Ovary (tissue), 9 donors: ENCODE data around the gene P2RY8. TPM values are rescaled to one million over a fixed set of nuclear protein-coding genes. Genes with fewer than 3 reads are reported as not detected.
"Not testable (repeated sequence)": the region's sequence is repeated elsewhere in the genome, so short reads cannot be mapped to it uniquely, and the experiment has no call there.

Experiments used
- DNase-seq, 5 donors: peaks; one replicate each; pipeline ENCODE4 v3.0.0-alpha.2; 2019 to 2020
- H3K27ac ChIP-seq, 2 donors: fragments of 200-600 bp; one replicate each; pipeline versions ENCODE4 v1.5.1 to v1.8.0; 2019 to 2022
- H3K27me3 ChIP-seq: fragments of 200-600 bp; one replicate; pipeline ENCODE4 v1.8.0; 2022
- H3K36me3 ChIP-seq: fragments of 200-600 bp; sonication (generic); one replicate; pipeline ENCODE4 v1.5.1; 2019
- H3K4me1 ChIP-seq: one replicate; pipeline ENCODE4 v1.8.1; 2013; ENCODE audit warnings: mild to moderate bottlenecking, moderate library complexity; ENCODE audit not compliant: insufficient read depth
- H3K4me3 ChIP-seq: fragments of 200-600 bp; sonication (generic); one replicate; pipeline ENCODE4 v1.5.1; 2017
- H3K9me3 ChIP-seq, 2 donors: fragments of 200-600 bp in 1 of 2; sonication (generic) in 1 of 2; one replicate each; pipeline versions ENCODE4 v1.5.1 to v1.8.1; 2013 to 2019; ENCODE audit warnings: mild to moderate bottlenecking in 1 of 2, moderate library complexity in 1 of 2
- EP300 ChIP-seq: sonication (generic); formaldehyde crosslinking; IDR thresholded peaks from one replicate; pipeline ENCODE4 v1.6.1; 2017; ENCODE audit warnings: antibody characterized with exemption
- POLR2A ChIP-seq: fragments of 450-650 bp; IDR thresholded peaks from one replicate; pipeline ENCODE4 v1.6.1; 2017; ENCODE audit warnings: antibody characterized with exemption, mild to moderate bottlenecking, moderate library complexity
- WGBS, 3 donors: extraction: QIAGEN DNeasy Blood & Tissue Kit in 1 of 3; methylation state at CpG; one replicate each; pipeline versions ENCODE4 v1.1.5 to v1.1.7; 2013 to 2017; 5-methylcytosine and 5-hydroxymethylcytosine counted together
- intact Hi-C, 4 donors: fragments of 100-400 bp; cut with DNase I; formaldehyde crosslinking; loops; one replicate each; pipeline versions ENCODE4 v1.11.0 to v1.15.1; 2022 to 2023
- polyA plus RNA-seq, 2 donors: library from polyadenylated mRNA; stranded (reverse); fragments of 200-250 nt in 1 of 2; fragments of 350-450 nt in 1 of 2; fragmentation: Illumina TruSeq in 1 of 2; extraction: RNeasy Lipid Tissue Mini Kit (QIAGEN cat#74804) in 1 of 2; gene quantifications; one replicate each; pipeline ENCODE4 v1.2.3, GENCODE V29; 2013 to 2014
- total RNA-seq, 7 donors: library from RNA; depleted of rRNA in 2 of 7; stranded (reverse); fragments of >200 nt in 2 of 7; fragmentation: NEBNext Ultra II Directional in 3 of 7; extraction: Animal tissue kit (Norgen Biotek cat#: 25700) in 3 of 7; gene quantifications; one replicate each; pipeline versions ENCODE4 v1.1.0 to v1.2.4, GENCODE V29; 2016 to 2023
- TF ChIP-seq, protein P1 (sequence below), 3 donors: fragments of 450-650 bp in 2 of 3; fragments of 200-600 bp in 1 of 3; IDR thresholded peaks; one replicate each; pipeline versions ENCODE4 v1.5.1 to v1.8.0; 2016 to 2022; ENCODE audit warnings: antibody characterized with exemption in 3 of 3, mild to moderate bottlenecking in 1 of 3
- donor health status: DM: no; HTN: no; CAD: no; lungs with moderate emphysema.
- donor health status: DM: no; HTN: no; CAD: no.
- donor health status: Bipolar disorder and iron deficiency.
- donor health status: DM: yes; HTN: yes; CAD: no.
- donor health status: DM: no; HTN: no; CAD: no.
- donor health status: DM: yes; HTN: yes; CAD: no.

P2RY8 gene
- total and polyA plus RNA-seq, 9 donors = 0.48 to 1.4 (median 0.99) TPM

DNA sequence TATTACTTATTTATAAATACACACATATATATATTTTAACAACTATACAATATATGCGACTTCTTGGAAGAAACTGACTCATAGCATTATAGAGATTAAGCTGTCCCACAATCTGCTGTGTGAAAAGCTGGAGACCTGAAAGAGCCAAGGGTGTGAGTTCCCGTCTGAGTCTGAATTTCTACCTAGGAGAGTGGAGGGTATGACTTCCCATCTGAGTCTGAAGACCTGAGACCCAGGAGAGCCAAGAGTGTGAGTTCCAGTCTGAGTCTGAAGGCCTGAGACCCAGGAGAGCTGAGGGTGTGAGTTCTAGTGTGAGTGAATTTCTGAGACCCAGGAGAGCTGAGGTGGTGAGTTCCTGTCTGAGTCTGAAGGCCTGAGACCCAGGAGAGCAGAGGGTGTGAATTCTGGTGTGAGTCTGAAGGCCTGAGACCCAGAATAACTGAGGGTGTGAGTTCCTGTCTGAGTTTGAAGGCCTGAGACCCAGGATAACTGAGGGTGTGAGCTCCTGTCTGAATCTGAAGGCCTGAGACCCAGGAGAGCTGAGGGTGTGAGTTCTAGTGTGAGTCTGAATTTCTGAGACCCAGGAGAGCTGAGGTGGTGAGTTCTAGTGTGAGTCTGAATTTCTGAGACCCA is 8.9 kb upstream of the P2RY8 start:
- intact Hi-C loops = no loop called here

DNA sequence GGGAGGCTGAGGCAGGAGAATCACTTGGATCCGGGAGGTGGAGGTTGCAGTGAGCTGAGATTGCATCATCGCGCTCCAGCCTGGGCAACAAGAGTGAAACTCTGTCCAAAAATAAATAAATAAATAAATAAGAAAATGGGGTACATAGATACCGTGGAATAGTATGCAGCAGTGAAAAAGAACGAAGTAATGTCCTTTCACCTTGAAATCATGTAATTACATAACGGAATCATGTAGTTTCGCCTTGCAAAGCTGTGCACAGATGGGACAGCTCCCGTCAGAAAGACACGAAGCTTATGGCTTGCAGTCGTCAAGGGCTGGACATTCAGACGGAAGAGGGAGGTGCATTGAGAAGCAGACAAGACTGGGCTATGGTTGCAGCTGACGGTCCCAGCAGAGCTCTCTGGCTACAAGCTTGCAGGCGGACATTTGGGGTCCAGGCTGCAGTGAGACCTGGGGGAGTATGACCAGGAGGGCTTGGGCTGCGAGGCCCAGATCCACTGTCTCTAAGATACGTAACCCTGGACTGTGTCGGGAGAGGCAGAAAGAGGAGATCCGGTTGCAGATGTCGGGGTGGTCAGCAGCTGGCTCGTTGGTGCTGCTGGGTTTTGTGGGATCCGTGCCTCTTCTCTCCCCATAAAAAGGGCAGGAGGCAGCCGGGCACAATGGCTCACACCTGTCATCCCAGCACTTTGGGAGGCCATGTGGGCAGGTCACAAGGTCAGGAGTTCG is 6.2 kb upstream of the P2RY8 start:
- TF ChIP-seq POLR2A (no peak), EP300 (no peak)
- TF ChIP-seq, protein P1, sequence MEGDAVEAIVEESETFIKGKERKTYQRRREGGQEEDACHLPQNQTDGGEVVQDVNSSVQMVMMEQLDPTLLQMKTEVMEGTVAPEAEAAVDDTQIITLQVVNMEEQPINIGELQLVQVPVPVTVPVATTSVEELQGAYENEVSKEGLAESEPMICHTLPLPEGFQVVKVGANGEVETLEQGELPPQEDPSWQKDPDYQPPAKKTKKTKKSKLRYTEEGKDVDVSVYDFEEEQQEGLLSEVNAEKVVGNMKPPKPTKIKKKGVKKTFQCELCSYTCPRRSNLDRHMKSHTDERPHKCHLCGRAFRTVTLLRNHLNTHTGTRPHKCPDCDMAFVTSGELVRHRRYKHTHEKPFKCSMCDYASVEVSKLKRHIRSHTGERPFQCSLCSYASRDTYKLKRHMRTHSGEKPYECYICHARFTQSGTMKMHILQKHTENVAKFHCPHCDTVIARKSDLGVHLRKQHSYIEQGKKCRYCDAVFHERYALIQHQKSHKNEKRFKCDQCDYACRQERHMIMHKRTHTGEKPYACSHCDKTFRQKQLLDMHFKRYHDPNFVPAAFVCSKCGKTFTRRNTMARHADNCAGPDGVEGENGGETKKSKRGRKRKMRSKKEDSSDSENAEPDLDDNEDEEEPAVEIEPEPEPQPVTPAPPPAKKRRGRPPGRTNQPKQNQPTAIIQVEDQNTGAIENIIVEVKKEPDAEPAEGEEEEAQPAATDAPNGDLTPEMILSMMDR (IDR thresholded peaks at IDR 0.05) = no peak
- Histone ChIP-seq H3K27ac (no peak overlapping the region), H3K36me3 (no peaks in the 10 kb centered on the region), H3K4me1 (no peaks in the 10 kb centered on the region), H3K27me3 (no peaks in the 10 kb centered on the region), H3K4me3 (no peak overlapping the region), H3K9me3 (no peaks in the 10 kb centered on the region)
- intact Hi-C loops = no loop called here
- DNase-seq = no peak
- 86 to 90% (median 87%) methylated on average over 22 of the region's 22 CpGs for WGBS, 3 donors

More for the DNA sequence above, 8.9 kb upstream of the P2RY8 start:
- no peaks in the 10 kb centered on the region for H3K36me3 ChIP-seq
- no peaks in the 10 kb centered on the region for H3K9me3 ChIP-seq
- no peak for TF ChIP-seq EP300
- TF ChIP-seq POLR2A = no peak
- TF ChIP-seq, protein P1 (IDR thresholded peaks at IDR 0.05) = no peak
- DNase-seq = no peak
- no peaks in the 10 kb centered on the region for H3K4me1 ChIP-seq
- H3K4me3 ChIP-seq = no peak overlapping the region
- H3K27ac ChIP-seq = no peak overlapping the region
- 83 to 87% (median 86%) methylated on average over 2 of the region's 2 CpGs for WGBS, 3 donors
- H3K27me3 ChIP-seq = no peaks in the 10 kb centered on the region

GRCh38 chrX:1539146-1539545 is 2.2 kb upstream of the P2RY8 start:
- DNase-seq, H3K9me3 ChIP-seq, H3K4me1 ChIP-seq, H3K36me3 ChIP-seq, H3K27me3 ChIP-seq, H3K4me3 ChIP-seq, intact Hi-C loops, H3K27ac ChIP-seq: not testable (repeated sequence)
- WGBS, 3 donors = 93 to 94% (median 94%) methylated on average over 14 of the region's 14 CpGs

- H3K27me3 ChIP-seq, intact Hi-C loops, H3K4me1 ChIP-seq, H3K27ac ChIP-seq, H3K4me3 ChIP-seq, DNase-seq, H3K36me3 ChIP-seq, H3K9me3 ChIP-seq: not testable (repeated sequence)
- 61 to 69% (median 65%) methylated on average over 7 of the region's 7 CpGs for WGBS, 3 donors
These were observed 718 bp upstream of the P2RY8 start for GRCh38 chrX:1537716-1538090.

GRCh38 chrX:1536712-1537030 is 314 bp downstream of the P2RY8 start:
- DNase-seq = peak in 1 of 5 donors; percentile 28
- intact Hi-C loops = no loop called here
- Histone ChIP-seq H3K36me3 (no peaks in the 10 kb centered on the region), H3K9me3 (no peaks in the 10 kb centered on the region), H3K4me1 (peaks cover 9% of the 10 kb centered on the region), H3K27me3 (no peaks in the 10 kb centered on the region), H3K27ac (peak overlapping the region in 1 of 2 donors; percentile 72), H3K4me3 (no peak overlapping the region)
- TF ChIP-seq EP300 (no peak), POLR2A (no peak)
- TF ChIP-seq, protein P1 (IDR thresholded peaks at IDR 0.05) = no peak
- 65 to 77% (median 75%) methylated on average over 17 of the region's 17 CpGs for WGBS, 3 donors
